GOT3 (cell line): ENCODE measurements around the gene PDZK1IP1.

ENCODE experiments used
- DNase-seq: peaks from one replicate; lab custom pipeline; 2025; ENCODE audit warnings: mixed read lengths; lab: John Stamatoyannopoulos, UW

Gene PDZK1IP1

GRCh38 chr1:47137198-47137597 is 52.6 kb downstream of the PDZK1IP1 start, which contains the start of gene CYP4A22:
Gene CYP4A22 (plus strand): TSS chr1:47137441. CDS start chr1:47137486, 45 bp downstream.
- DNase-seq = no peak
